ENCODE data around the gene SIL1. TPM values are rescaled to one million over a fixed set of nuclear protein-coding genes. Genes with fewer than 3 reads are reported as not detected.

SIL1 gene
- total RNA-seq, 2 donors from 2014 or later, result 31.6 to 64.4 TPM

GRCh38 chr5:139150367-139150999, 47.7 kb downstream of the SIL1 start:
- Histone ChIP-seq H3K4me1 (no peaks in the 10 kb centered on the region), H3K9me3 (no peaks in the 10 kb centered on the region), H3K9ac (ENCODE audit: low read depth in 2 of 2, low read length in 2 of 2) (no peak overlapping the region), H3K36me3 (no peaks in the 10 kb centered on the region), H3K27me3 (no peaks in the 10 kb centered on the region), H3K27ac (no peak overlapping the region), H3K4me3 (no peak overlapping the region)
- DNase-seq, result no peak
- TF ChIP-seq CTCF (IDR thresholded peaks at IDR 0.05), result no peak
- intact Hi-C loops (cut with DNase I), result no loop called here

- Histone ChIP-seq H3K4me3 (no peak overlapping the region), H3K27me3 (no peaks in the 10 kb centered on the region), H3K4me1 (no peaks in the 10 kb centered on the region), H3K36me3 (no peaks in the 10 kb centered on the region), H3K27ac (no peak overlapping the region), H3K9me3 (no peaks in the 10 kb centered on the region), H3K9ac (ENCODE audit: low read depth in 2 of 2, low read length in 2 of 2) (no peak overlapping the region)
- DNase-seq, result no peak
- intact Hi-C loops (cut with DNase I), result no loop called here
- TF ChIP-seq CTCF (IDR thresholded peaks at IDR 0.05), result no peak
These were observed 48.5 kb downstream of the SIL1 start for GRCh38 chr5:139149477-139150199.

- Histone ChIP-seq H3K36me3 (no peaks in the 10 kb centered on the region), H3K9me3 (no peaks in the 10 kb centered on the region), H3K4me1 (no peaks in the 10 kb centered on the region), H3K27ac (no peak overlapping the region), H3K27me3 (no peaks in the 10 kb centered on the region), H3K9ac (ENCODE audit: low read depth in 2 of 2, low read length in 2 of 2) (no peak overlapping the region), H3K4me3 (no peak overlapping the region)
- no peak for DNase-seq
- intact Hi-C loops (cut with DNase I), result no loop called here
- no peak for TF ChIP-seq CTCF (IDR thresholded peaks at IDR 0.05)
These were observed 49.2 kb downstream of the SIL1 start for GRCh38 chr5:139148986-139149385.

GRCh38 chr5:139148306-139148705, 49.9 kb downstream of the SIL1 start:
- Histone ChIP-seq H3K4me3 (no peak overlapping the region), H3K4me1 (no peaks in the 10 kb centered on the region), H3K27me3 (no peaks in the 10 kb centered on the region), H3K27ac (no peak overlapping the region), H3K9ac (ENCODE audit: low read depth in 2 of 2, low read length in 2 of 2) (no peak overlapping the region), H3K9me3 (no peaks in the 10 kb centered on the region), H3K36me3 (no peaks in the 10 kb centered on the region)
- intact Hi-C loops (cut with DNase I), result no loop called here
- no peak for DNase-seq
- no peak for TF ChIP-seq CTCF (IDR thresholded peaks at IDR 0.05)

- Histone ChIP-seq H3K9me3 (no peaks in the 10 kb centered on the region), H3K4me1 (no peaks in the 10 kb centered on the region), H3K27ac (no peak overlapping the region), H3K9ac (ENCODE audit: low read depth in 2 of 2, low read length in 2 of 2) (no peak overlapping the region), H3K27me3 (no peaks in the 10 kb centered on the region), H3K4me3 (no peak overlapping the region), H3K36me3 (no peaks in the 10 kb centered on the region)
- no peak for TF ChIP-seq CTCF (IDR thresholded peaks at IDR 0.05)
- peak; percentile 60 for DNase-seq
- intact Hi-C loops (cut with DNase I), result no loop called here
These were observed 50.6 kb downstream of the SIL1 start for GRCh38 chr5:139147483-139148087.

Measured in colonic mucosa (tissue), 4 donors.